ENCODE results near the gene XRCC1. TPM values are rescaled to one million over a fixed set of nuclear protein-coding genes. Genes with fewer than 3 reads are reported as not detected.

XRCC1 gene
- total and polyA plus RNA-seq, 2 of the 8 experiments (the other 6 are each of a cell fraction or from before 2014, with no cell fraction given): 42.5 to 44.4 TPM

GRCh38 chr19:43570174-43570791 lies 5.0 kb downstream of the XRCC1 start (continued):
- no peak for TF ChIP-seq NRF1 (IDR thresholded peaks at IDR 0.05; ENCODE audit: low read depth, low read length)
- no peak for TF ChIP-seq EZH2 (IDR thresholded peaks at IDR 0.05; ENCODE audit: low read depth, low read length, severe bottlenecking)
